22Rv1 (cell line): ENCODE data around the gene FRAS1.

Source experiments
- CTCF ChIP-seq: fragments of 450-650 bp; IDR thresholded peaks from 2 replicates; pipeline ENCODE4 v1.5.1; 2017; ENCODE audit warnings: mild to moderate bottlenecking
- ZFX ChIP-seq: fragments of 450-650 bp; IDR thresholded peaks from 2 replicates; pipeline ENCODE4 v1.6.1; 2017; ENCODE audit warnings: antibody characterized with exemption, borderline replicate concordance

DNA sequence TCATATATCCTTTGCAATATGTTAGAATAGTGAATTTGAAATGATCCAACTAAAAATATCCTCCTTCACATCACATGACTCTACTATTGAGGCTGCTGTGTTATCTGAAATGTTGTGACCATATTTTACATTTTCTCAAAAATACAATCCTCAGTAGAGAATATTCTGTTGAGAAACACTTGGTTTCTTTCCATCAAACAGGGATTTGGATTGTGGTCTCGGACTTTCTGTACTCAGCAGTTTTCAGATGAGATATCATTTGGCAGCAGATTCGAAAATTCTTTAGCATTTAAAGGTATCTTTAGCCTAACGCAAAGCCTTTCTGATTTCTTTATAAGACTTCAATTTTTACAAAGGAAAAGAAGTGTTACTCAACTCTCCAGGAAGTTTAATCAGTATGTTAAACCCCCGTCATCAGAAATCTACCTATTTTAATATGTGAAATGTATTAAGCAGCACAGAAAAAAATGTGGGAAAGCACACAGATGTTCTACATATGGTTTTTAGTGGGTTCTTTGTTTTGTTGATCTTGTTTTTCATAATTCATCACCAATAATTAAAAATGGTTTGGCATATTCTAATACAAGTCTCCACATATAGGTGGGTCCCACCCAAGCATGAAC is 439.0 kb downstream of the FRAS1 start:
- TF ChIP-seq CTCF (no peak), ZFX (no peak)
